ENCODE data around the gene ZNF770.
"Not testable (repeated sequence)": the region's sequence is repeated elsewhere in the genome, so short reads cannot be mapped to it uniquely, and the experiment has no call there.

The ZNF770 gene

GRCh38 chr15:34970098-34970643, 17.9 kb downstream of the ZNF770 start:
- peaks cover 13% of the 10 kb centered on the region for H3K36me3 Mint-ChIP-seq (ENCODE audit: low read depth)
- not testable (repeated sequence) for H3K27me3 Mint-ChIP-seq (ENCODE audit: low read depth, poor library complexity); DNase-seq; H3K27ac Mint-ChIP-seq; H3K9me3 Mint-ChIP-seq
- peak overlapping the region; percentile 100 for H3K4me3 Mint-ChIP-seq
- TF ChIP-seq CTCF (IDR thresholded peaks at IDR 0.05), result peak; percentile 10
- peaks cover 32% of the 10 kb centered on the region for H3K4me1 Mint-ChIP-seq

GRCh38 chr15:34969340-34970097, 18.6 kb downstream of the ZNF770 start, which contains the start of gene AQR:
TSS of gene AQR (minus strand) at chr15:34969742. CDS start at chr15:34969613, 129 bp downstream.
- peak within 1 kb of the TSS; percentile 99 for H3K27ac Mint-ChIP-seq
- no peaks in the 10 kb centered on the region for H3K9me3 Mint-ChIP-seq
- peak; percentile 62 for TF ChIP-seq CTCF (IDR thresholded peaks at IDR 0.05)
- H3K4me1 Mint-ChIP-seq, result peaks cover 32% of the 10 kb centered on the region
- no peaks in the 10 kb centered on the region for H3K27me3 Mint-ChIP-seq (ENCODE audit: low read depth, poor library complexity)
- peak within 1 kb of the TSS; percentile 100 for H3K4me3 Mint-ChIP-seq
- peak; percentile 86 for DNase-seq
- H3K36me3 Mint-ChIP-seq (ENCODE audit: low read depth), result peaks cover 15% of the 10 kb centered on the region

- no peaks in the 10 kb centered on the region for H3K9me3 Mint-ChIP-seq
Measured at GRCh38 chr15:34964277-34964676, 23.8 kb downstream of the ZNF770 start.

GRCh38 chr15:34953851-34954250, 34.2 kb downstream of the ZNF770 start:
- no peak for TF ChIP-seq CTCF (IDR thresholded peaks at IDR 0.05)
- peaks cover 49% of the 10 kb centered on the region for H3K36me3 Mint-ChIP-seq (ENCODE audit: low read depth)
- peaks cover 12% of the 10 kb centered on the region for H3K9me3 Mint-ChIP-seq
- H3K4me1 Mint-ChIP-seq, result no peaks in the 10 kb centered on the region
- peak overlapping the region; percentile 29 for H3K27ac Mint-ChIP-seq
- H3K27me3 Mint-ChIP-seq (ENCODE audit: low read depth, poor library complexity), result no peaks in the 10 kb centered on the region
- H3K4me3 Mint-ChIP-seq, result no peak overlapping the region
- no peak for DNase-seq

More at GRCh38 chr15:34964277-34964676, 23.8 kb downstream of the ZNF770 start:
- no peak overlapping the region for H3K27ac Mint-ChIP-seq
- H3K36me3 Mint-ChIP-seq (ENCODE audit: low read depth), result peaks cover 50% of the 10 kb centered on the region
- peaks cover 26% of the 10 kb centered on the region for H3K4me1 Mint-ChIP-seq
- H3K27me3 Mint-ChIP-seq (ENCODE audit: low read depth, poor library complexity), result no peaks in the 10 kb centered on the region
- no peak overlapping the region for H3K4me3 Mint-ChIP-seq
- DNase-seq, result no peak
- no peak for TF ChIP-seq CTCF (IDR thresholded peaks at IDR 0.05)

GRCh38 chr15:34952481-34952880, 35.6 kb downstream of the ZNF770 start:
- no peak overlapping the region for H3K27ac Mint-ChIP-seq
- no peak for TF ChIP-seq CTCF (IDR thresholded peaks at IDR 0.05)
- peaks cover 55% of the 10 kb centered on the region for H3K36me3 Mint-ChIP-seq (ENCODE audit: low read depth)
- no peak overlapping the region for H3K4me3 Mint-ChIP-seq
- DNase-seq, result no peak
- peaks cover 12% of the 10 kb centered on the region for H3K9me3 Mint-ChIP-seq
- H3K27me3 Mint-ChIP-seq (ENCODE audit: low read depth, poor library complexity), result no peaks in the 10 kb centered on the region
- no peaks in the 10 kb centered on the region for H3K4me1 Mint-ChIP-seq
